ENCODE measurements around the gene ZDHHC6. TPM values are rescaled to one million over a fixed set of nuclear protein-coding genes. Genes with fewer than 3 reads are reported as not detected.

ZDHHC6 gene
- total RNA-seq, 1 experiment from 2014 or later: 88.5 TPM

- intact Hi-C loops (cut with micrococcal nuclease): loop anchor here (5.0 to 10.0 kb wide), 2 partner anchors 571 to 1986 kb away; partner anchors contain the start of gene TCF7L2
- ChIA-PET CTCF (interaction anchor here (1.1 to 3.2 kb wide), 5 partner anchors 9 to 245 kb away, joined by 3 to 15 read pairs (median 4); partner anchors contain the start of gene ACSL5), POLR2A (interaction anchor here (0.7 to 9.8 kb wide), 15 partner anchors 9 to 1984 kb away, joined by 3 to 134 read pairs (median 4); partner anchors contain the start of gene ACSL5), RAD21 (ENCODE audit: low non-redundant PET in 1 of 2, low total read pairs in 2 of 2, uncharacterized antibody in 2 of 2, unreplicated experiment in 2 of 2) (interaction anchor here in 1 of 2 experiments (0.8 to 0.9 kb wide), 2 partner anchors 8 to 51 kb away, joined by 3 to 4 read pairs; no protein-coding TSS in a partner anchor)
- Histone ChIP-seq H3K9me2 (ENCODE audit: insufficient read depth) (no peaks in the 10 kb centered on the region), H3K27ac (ENCODE audit: low read depth, low read length) (peak overlapping the region; percentile 77), H3K4me2 (ENCODE audit: low read length) (peak overlapping the region; percentile 66), H3K79me2 (ENCODE audit: insufficient read depth, low read length) (peaks cover 75% of the 10 kb centered on the region), H3K9me3 (ENCODE audit: control insufficient read depth in 1 of 2, insufficient read depth in 1 of 2, low read depth in 1 of 2, low read length in 2 of 2) (no peaks in the 10 kb centered on the region), H3K4me3 (replicated peaks in 1 of 2; ENCODE audit: low read depth in 1 of 2, low read length in 2 of 2) (peak overlapping the region; percentile 2 to 35; a peak in 2 of 4 replicates), H3K27me3 (ENCODE audit: insufficient read depth, low read length) (no peaks in the 10 kb centered on the region), H3K4me1 (ENCODE audit: control insufficient read depth in 1 of 2, insufficient read depth in 2 of 2, low read length in 2 of 2) (peaks cover 90 to 98% of the 10 kb centered on the region in 2 experiments), H4K20me1 (ENCODE audit: insufficient read depth) (no peaks in the 10 kb centered on the region), H3K9ac (ENCODE audit: low read length) (peak overlapping the region; percentile 62), H2AFZ (ENCODE audit: low read depth, low read length, poor library complexity, severe bottlenecking) (no peak overlapping the region), H3K36me3 (ENCODE audit: control insufficient read depth in 1 of 2, insufficient read depth in 2 of 2, low read length in 2 of 2) (peaks cover 0 to 10% of the 10 kb centered on the region in 2 experiments; a peak in 1 of 4 replicates)
- no TSS peak for BruUV-seq (replicated peaks)
- TF ChIP-seq RAD21 (IDR thresholded peaks at IDR 0.05; ENCODE audit: low read depth) (no peak), POLR2AphosphoS5 (IDR thresholded peaks at IDR 0.05; ENCODE audit: low read depth, low read length) (peak; percentile 77), JUND (IDR thresholded peaks at IDR 0.05) (no peak), EZH2phosphoT487 (IDR thresholded peaks at IDR 0.05; ENCODE audit: borderline replicate concordance) (no peak), YY1 (IDR thresholded peaks at IDR 0.05; ENCODE audit: extremely low read depth, insufficient replicate concordance, low read depth, low read length) (peak; percentile 88)
- TF ChIP-seq, protein P1, sequence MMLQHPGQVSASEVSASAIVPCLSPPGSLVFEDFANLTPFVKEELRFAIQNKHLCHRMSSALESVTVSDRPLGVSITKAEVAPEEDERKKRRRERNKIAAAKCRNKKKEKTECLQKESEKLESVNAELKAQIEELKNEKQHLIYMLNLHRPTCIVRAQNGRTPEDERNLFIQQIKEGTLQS (IDR thresholded peaks at IDR 0.05): no peak
- DNase-seq (ENCODE audit: low read depth, low spot score) (peak; percentile 93), ATAC-seq (peak; percentile 35)
Observed at GRCh38 chr10:112383325-112383724, 63.4 kb downstream of the ZDHHC6 start.

DNA sequence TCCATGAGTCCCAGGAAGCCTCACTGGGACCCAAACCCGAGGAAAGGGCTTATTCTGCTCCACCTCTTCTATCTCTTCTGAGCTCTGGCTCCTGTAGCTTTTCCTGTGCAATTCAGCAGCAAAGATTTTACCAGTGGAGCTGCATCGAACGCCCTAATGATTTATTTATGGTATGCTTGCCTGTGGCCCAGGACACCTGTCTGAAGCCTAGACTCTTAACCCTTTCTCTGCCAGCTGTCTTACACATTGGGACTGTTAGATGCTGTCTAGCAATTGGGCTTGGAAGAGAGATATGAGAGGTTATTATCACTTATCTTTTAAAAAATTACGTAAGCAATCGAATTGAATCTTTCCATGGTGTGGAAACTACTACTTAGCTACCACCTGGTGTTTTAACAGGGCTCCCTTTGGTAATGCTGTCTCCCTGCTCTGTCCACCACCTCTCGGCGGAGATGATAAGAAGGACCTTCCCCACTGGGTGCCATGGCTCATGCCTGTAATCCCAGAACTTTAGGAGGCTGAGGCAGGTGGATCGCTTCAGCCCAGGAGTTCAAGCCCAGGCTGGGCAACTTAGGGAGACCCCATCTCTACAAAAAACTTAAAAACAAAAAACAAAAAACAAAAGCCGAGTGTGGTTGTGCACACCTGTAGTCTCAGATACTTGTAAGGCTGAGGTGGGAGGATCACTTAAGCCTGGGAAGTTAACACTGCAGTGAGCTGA lies 64.0 kb downstream of the ZDHHC6 start:
- ChIA-PET RAD21 (ENCODE audit: low non-redundant PET in 1 of 2, low total read pairs in 2 of 2, uncharacterized antibody in 2 of 2, unreplicated experiment in 2 of 2) (interaction anchor here in 1 of 2 experiments (0.8 to 0.9 kb wide), 2 partner anchors 8 to 50 kb away, joined by 3 to 4 read pairs; no protein-coding TSS in a partner anchor), CTCF (interaction anchor here (1.1 to 3.2 kb wide), 5 partner anchors 8 to 244 kb away, joined by 3 to 15 read pairs (median 4); partner anchors contain the start of gene ACSL5), POLR2A (interaction anchor here (0.8 to 9.8 kb wide), 13 partner anchors 9 to 110 kb away, joined by 3 to 134 read pairs (median 4); partner anchors contain the start of gene ACSL5)
- H3K4me2 ChIP-seq (ENCODE audit: low read length): peak overlapping the region; percentile 66
- no peak for ATAC-seq
- H3K36me3 ChIP-seq (ENCODE audit: control insufficient read depth in 1 of 2, insufficient read depth in 2 of 2, low read length in 2 of 2): peaks cover 0 to 10% of the 10 kb centered on the region in 2 experiments; a peak in 1 of 4 replicates
- no peaks in the 10 kb centered on the region for H4K20me1 ChIP-seq (ENCODE audit: insufficient read depth)
- H3K4me1 ChIP-seq (ENCODE audit: control insufficient read depth in 1 of 2, insufficient read depth in 2 of 2, low read length in 2 of 2): peaks cover 87 to 98% of the 10 kb centered on the region in 2 experiments
- H3K4me3 ChIP-seq (replicated peaks in 1 of 2; ENCODE audit: low read depth in 1 of 2, low read length in 2 of 2): no peak overlapping the region
- BruUV-seq (replicated peaks): TSS peak; percentile 57
- H3K9ac ChIP-seq (ENCODE audit: low read length): peak overlapping the region; percentile 62
- intact Hi-C loops (cut with micrococcal nuclease): loop anchor here (5.0 to 10.0 kb wide), 2 partner anchors 572 to 1985 kb away; partner anchors contain the start of gene TCF7L2
- H3K79me2 ChIP-seq (ENCODE audit: insufficient read depth, low read length): peaks cover 74% of the 10 kb centered on the region
- H3K27ac ChIP-seq (ENCODE audit: low read depth, low read length): peak overlapping the region; percentile 77
- H2AFZ ChIP-seq (ENCODE audit: low read depth, low read length, poor library complexity, severe bottlenecking): no peak overlapping the region
- no peaks in the 10 kb centered on the region for H3K27me3 ChIP-seq (ENCODE audit: insufficient read depth, low read length)
- no peaks in the 10 kb centered on the region for H3K9me2 ChIP-seq (ENCODE audit: insufficient read depth)
- DNase-seq (ENCODE audit: low read depth, low spot score): no peak
- TF ChIP-seq, protein P1 (IDR thresholded peaks at IDR 0.05): no peak
- no peak for TF ChIP-seq JUND (IDR thresholded peaks at IDR 0.05)
- peak; percentile 47 for TF ChIP-seq POLR2AphosphoS5 (IDR thresholded peaks at IDR 0.05; ENCODE audit: low read depth, low read length)
- TF ChIP-seq EZH2phosphoT487 (IDR thresholded peaks at IDR 0.05; ENCODE audit: borderline replicate concordance): no peak
- no peak for TF ChIP-seq FOSL1 (IDR thresholded peaks at IDR 0.05; ENCODE audit: low read depth)
- no peak for TF ChIP-seq POLR2A (IDR thresholded peaks at IDR 0.05; ENCODE audit: borderline replicate concordance, extremely low read depth, insufficient read depth, insufficient read length)
- TF ChIP-seq CBX3 (IDR thresholded peaks at IDR 0.05; ENCODE audit: low read depth): no peak
- TF ChIP-seq ZFX (IDR thresholded peaks at IDR 0.05): no peak
- H3K9me3 ChIP-seq (ENCODE audit: control insufficient read depth in 1 of 2, insufficient read depth in 1 of 2, low read depth in 1 of 2, low read length in 2 of 2): no peaks in the 10 kb centered on the region

All from HCT116 (cell line).